Esophagus muscularis mucosa (tissue), 3 donors: ENCODE measurements around the gene PLB1.

Source experiments
- POLR2A ChIP-seq: fragments of 450-650 bp; IDR thresholded peaks from one replicate; pipeline ENCODE4 v1.6.1; 2017; ENCODE audit warnings: antibody characterized with exemption, moderate library complexity, mild to moderate bottlenecking, low read depth
- TF ChIP-seq, protein P1 (sequence below), 3 experiments: fragments of 200-600 bp in 2 of 3; fragments of 450-650 bp in 1 of 3; sonication (generic) in 2 of 3; IDR thresholded peaks; one replicate each; pipeline ENCODE4 v1.5.1; 2017 to 2019; ENCODE audit warnings: antibody characterized with exemption in 3 of 3, mild to moderate bottlenecking in 2 of 3, moderate library complexity in 1 of 3

DNA sequence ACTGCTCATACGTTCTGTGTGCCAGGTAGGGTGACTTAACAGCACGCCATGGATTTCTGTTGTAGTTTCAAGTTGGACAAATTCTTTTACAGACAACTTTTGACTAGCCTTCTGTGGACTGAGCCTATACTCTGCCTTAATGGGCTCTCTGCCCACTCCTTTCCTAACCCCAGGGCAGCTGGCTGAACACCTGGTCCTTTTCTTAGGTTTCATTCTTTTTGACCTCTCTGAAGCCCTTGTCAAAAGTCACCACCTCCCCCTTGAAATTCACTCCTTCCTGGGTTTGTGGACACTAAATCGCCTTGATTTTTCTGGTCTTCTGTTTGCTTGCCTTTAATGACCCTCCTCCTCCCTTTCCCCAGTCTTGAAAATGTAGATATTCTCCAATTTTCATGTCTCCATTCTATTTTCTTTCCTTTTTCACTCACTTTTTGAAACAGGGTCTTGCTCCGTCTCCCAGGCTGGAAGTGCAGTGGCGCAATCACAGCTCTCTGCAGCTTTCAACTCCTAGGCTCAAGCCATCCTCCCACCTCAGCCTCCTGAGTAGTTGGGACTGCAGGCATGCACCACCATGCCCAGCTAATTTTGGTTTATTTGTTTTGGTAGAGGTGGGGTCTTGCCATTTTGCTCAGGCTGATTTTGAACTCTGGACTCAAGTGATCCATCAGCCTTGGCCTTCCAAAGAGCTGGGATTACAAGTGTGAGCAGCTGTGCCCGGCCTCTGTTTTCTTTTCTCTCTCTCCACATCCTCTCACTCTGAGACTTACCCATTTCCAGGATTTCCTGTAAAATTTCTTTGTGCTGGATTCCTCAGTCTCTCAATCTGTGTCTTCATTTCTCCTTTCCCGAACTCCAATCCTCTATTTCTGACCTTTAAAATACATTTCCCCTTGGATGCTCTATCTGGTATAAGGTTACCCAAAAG is 112.9 kb downstream of the PLB1 start:
- no peak for TF ChIP-seq POLR2A
- TF ChIP-seq, protein P1, sequence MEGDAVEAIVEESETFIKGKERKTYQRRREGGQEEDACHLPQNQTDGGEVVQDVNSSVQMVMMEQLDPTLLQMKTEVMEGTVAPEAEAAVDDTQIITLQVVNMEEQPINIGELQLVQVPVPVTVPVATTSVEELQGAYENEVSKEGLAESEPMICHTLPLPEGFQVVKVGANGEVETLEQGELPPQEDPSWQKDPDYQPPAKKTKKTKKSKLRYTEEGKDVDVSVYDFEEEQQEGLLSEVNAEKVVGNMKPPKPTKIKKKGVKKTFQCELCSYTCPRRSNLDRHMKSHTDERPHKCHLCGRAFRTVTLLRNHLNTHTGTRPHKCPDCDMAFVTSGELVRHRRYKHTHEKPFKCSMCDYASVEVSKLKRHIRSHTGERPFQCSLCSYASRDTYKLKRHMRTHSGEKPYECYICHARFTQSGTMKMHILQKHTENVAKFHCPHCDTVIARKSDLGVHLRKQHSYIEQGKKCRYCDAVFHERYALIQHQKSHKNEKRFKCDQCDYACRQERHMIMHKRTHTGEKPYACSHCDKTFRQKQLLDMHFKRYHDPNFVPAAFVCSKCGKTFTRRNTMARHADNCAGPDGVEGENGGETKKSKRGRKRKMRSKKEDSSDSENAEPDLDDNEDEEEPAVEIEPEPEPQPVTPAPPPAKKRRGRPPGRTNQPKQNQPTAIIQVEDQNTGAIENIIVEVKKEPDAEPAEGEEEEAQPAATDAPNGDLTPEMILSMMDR (IDR thresholded peaks at IDR 0.05), result no peak
